IgD-negative memory B cell (primary cell): ENCODE measurements around the gene PM20D1. TPM values are rescaled to one million over a fixed set of nuclear protein-coding genes. Genes with fewer than 3 reads are reported as not detected.
A peak's percentile ranks its signal among the peaks of the same experiment; 100 is the strongest.

Source experiments
- H3K27ac Mint-ChIP-seq, 3 donors: one replicate each; pipeline ENCODE4 v1.8.0; 2020 to 2022; ENCODE audit warnings: mild to moderate bottlenecking in 3 of 3, mixed read lengths in 3 of 3, moderate library complexity in 1 of 3
- H3K27me3 Mint-ChIP-seq: one replicate; pipeline ENCODE4 v1.8.0; 2021; ENCODE audit warnings: mixed read lengths
- H3K36me3 Mint-ChIP-seq: one replicate; pipeline ENCODE4 v1.8.0; 2020; ENCODE audit warnings: mild to moderate bottlenecking, mixed read lengths
- H3K4me1 Mint-ChIP-seq, 3 donors: one replicate each; pipeline ENCODE4 v1.8.0; 2020 to 2022; ENCODE audit warnings: mixed read lengths in 3 of 3, mild to moderate bottlenecking in 1 of 3
- H3K4me3 Mint-ChIP-seq, 4 donors: one replicate each; pipeline ENCODE4 v1.8.0; 2020 to 2022; ENCODE audit warnings: mild to moderate bottlenecking in 4 of 4, mixed read lengths in 4 of 4, moderate library complexity in 3 of 4
- H3K9me3 Mint-ChIP-seq, 3 donors: one replicate each; pipeline ENCODE4 v1.8.0; 2020 to 2021; ENCODE audit warnings: mixed read lengths in 3 of 3, mild to moderate bottlenecking in 1 of 3
- polyA plus RNA-seq: library from polyadenylated mRNA; unstranded; fragments of 300-500 nt; fragmentation: Illumina TruSeq; gene quantifications from one replicate; pipeline ENCODE4 v1.2.3, GENCODE V29; 2021

Gene PM20D1
- polyA plus RNA-seq, 1 donor from 2014 or later = 2.0 TPM

DNA sequence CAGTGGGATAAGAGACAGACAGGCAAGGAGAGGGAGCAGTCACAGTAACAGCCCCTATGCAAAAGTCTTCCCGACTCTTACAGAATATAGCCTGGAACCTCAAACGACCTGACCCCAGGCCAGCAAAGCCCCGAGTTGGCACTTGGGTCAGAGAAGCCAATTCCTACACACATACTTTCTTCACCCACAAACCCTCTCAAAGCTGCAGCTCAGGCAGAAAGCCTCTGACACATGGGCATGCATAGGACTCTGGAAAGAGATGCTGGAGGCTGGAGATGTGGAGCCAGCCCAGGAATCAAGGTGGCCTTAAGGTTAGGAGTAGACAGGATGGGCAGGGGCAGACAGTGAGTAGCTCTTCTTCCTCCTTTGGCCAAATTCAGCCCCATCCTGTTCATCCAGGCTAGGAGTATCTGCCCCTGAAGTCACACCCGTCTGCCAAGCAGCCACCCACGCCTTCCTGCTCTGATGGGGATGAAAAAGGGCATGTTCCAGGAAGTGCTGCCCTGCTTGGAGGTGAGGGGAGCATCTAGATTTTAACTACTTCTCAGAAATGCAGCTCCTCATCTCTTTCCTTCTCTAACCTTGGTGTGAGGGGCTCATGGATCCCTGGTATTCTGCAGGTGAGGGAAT is 44.7 kb downstream of the PM20D1 start:
- H3K4me3 Mint-ChIP-seq = peak overlapping the region in 1 of 4 donors; percentile 10
- no peaks in the 10 kb centered on the region for H3K27me3 Mint-ChIP-seq
- no peaks in the 10 kb centered on the region for H3K9me3 Mint-ChIP-seq
- peaks cover 4% of the 10 kb centered on the region for H3K36me3 Mint-ChIP-seq
- H3K27ac Mint-ChIP-seq = peak overlapping the region in 1 of 3 donors; percentile 49
- peaks cover 25 to 39% (median 30%) of the 10 kb centered on the region in 3 donors for H3K4me1 Mint-ChIP-seq

DNA sequence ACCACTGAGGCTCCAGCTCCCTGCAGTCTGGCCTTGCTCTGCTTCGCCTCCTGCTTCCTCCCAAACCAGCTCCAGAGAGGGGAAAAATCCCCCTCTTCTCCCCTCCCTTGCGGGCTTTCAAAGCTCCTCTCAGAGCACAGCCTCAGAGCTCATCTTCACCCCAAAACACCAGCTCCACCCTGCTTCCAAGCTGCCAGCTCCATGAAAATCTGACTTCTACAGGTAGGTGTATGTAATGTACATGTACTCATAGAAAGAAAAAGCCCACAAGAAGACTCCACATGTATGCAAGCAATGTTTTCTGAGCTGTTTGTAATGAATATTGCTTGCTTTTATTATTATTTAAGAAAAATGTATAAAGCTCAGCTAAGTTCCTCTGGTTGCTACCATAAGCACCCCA is 45.3 kb downstream of the PM20D1 start:
- H3K9me3 Mint-ChIP-seq = no peaks in the 10 kb centered on the region
- peaks cover 6% of the 10 kb centered on the region for H3K36me3 Mint-ChIP-seq
- peak overlapping the region in 1 of 3 donors; percentile 3 for H3K27ac Mint-ChIP-seq
- H3K4me3 Mint-ChIP-seq = peak overlapping the region in 1 of 4 donors; percentile 27
- no peaks in the 10 kb centered on the region for H3K27me3 Mint-ChIP-seq
- peaks cover 25 to 39% (median 26%) of the 10 kb centered on the region in 3 donors for H3K4me1 Mint-ChIP-seq

- Mint-ChIP-seq H3K4me1 (peaks cover 23 to 33% (median 25%) of the 10 kb centered on the region in 3 donors), H3K27me3 (no peaks in the 10 kb centered on the region), H3K27ac (no peak overlapping the region), H3K36me3 (peaks cover 6% of the 10 kb centered on the region), H3K9me3 (no peaks in the 10 kb centered on the region), H3K4me3 (no peak overlapping the region)
Measured at GRCh38 chr1:205803986-205804385, 45.9 kb downstream of the PM20D1 start.

DNA sequence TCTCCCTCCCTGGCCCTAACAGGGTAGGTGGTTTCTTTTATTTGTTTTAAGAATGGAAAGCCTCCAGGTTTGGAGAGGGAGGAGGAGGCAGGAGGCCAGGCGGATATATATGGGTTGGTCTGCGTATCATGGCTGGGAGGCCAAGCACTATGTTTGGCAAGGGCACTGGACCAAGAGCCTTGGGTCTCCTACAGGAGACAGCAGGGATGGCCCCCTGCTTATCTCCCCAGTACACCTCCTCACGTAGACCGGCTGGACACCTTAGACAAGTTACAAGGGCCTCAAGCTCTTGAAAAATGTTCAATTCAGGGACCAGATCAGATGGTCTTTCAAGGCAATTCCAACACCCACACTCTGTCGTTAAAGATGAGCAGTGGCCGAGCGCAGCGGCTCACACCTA is 47.9 kb downstream of the PM20D1 start:
- Mint-ChIP-seq H3K4me3 (no peak overlapping the region), H3K36me3 (peaks cover 6% of the 10 kb centered on the region), H3K4me1 (peaks cover 13 to 19% (median 16%) of the 10 kb centered on the region in 3 donors), H3K27ac (no peak overlapping the region), H3K27me3 (no peaks in the 10 kb centered on the region), H3K9me3 (no peaks in the 10 kb centered on the region)

DNA sequence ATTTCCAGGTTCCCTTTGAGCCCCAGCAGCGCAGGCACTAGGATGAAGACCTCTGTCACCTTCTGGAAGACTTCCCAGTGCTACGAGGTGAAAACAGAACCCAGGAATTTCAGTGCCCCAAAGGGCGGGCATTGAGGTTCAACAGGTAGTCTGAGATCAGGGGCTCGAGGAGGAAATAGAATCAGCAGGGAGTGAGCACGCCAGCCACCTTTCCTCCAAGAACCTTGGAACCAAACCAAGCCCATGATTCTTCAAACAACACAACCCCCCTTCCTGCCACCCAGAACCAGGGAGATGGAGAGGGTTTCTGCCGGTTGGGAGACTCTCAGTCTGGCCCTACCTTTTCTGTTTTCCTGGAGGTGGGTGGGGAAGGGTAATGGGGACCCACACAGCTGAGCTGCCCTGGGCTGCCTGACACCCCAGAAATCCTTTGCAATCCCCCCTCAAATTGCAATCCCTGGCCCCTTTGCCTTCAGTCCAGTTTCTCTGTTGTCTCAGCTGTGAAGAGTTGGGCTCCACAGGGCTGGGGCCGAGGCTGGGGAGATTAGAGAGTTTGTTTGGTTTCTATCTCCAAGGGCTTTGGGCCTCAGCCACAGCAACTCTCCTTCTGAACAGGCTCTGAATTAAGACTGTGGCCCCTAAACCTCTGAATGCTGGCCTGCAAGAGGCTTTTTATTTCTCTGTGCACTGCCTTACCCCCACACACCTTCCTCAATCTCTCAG is 48.8 kb downstream of the PM20D1 start:
- Mint-ChIP-seq H3K4me1 (peaks cover 9 to 14% (median 13%) of the 10 kb centered on the region in 3 donors), H3K36me3 (peaks cover 6% of the 10 kb centered on the region), H3K27ac (peak overlapping the region in 1 of 3 donors; percentile 71), H3K27me3 (no peaks in the 10 kb centered on the region), H3K4me3 (peak overlapping the region in 1 of 4 donors; percentile 30), H3K9me3 (no peaks in the 10 kb centered on the region)

GRCh38 chr1:205800427-205800826 is 49.5 kb downstream of the PM20D1 start:
- Mint-ChIP-seq H3K4me1 (peaks cover 6 to 7% (median 6%) of the 10 kb centered on the region in 3 donors), H3K9me3 (no peaks in the 10 kb centered on the region), H3K36me3 (peaks cover 6% of the 10 kb centered on the region), H3K27ac (no peak overlapping the region), H3K27me3 (no peaks in the 10 kb centered on the region), H3K4me3 (no peak overlapping the region)

DNA sequence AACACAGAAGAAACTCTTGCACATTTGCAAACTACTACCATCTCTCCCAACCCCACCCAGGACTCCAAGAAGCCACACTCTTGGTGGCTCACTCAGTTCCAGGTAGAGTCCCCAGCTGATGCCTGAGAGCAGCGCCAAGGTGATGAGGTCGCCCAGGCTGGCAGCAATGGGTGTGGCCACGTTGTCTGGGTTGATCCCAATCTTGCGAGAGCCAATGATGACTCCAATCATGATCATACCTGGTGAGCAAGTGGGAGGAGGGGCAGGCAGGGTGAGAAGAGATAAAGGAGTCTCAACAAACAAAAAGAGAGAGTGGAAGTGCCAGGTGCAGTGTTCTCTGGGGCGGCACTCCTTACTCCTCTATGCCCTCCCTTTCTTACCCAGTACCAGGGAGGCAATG is 51.4 kb downstream of the PM20D1 start:
- Mint-ChIP-seq H3K27me3 (no peaks in the 10 kb centered on the region), H3K4me3 (no peak overlapping the region), H3K4me1 (peaks cover 13 to 16% (median 14%) of the 10 kb centered on the region in 3 donors), H3K36me3 (peaks cover 11% of the 10 kb centered on the region), H3K27ac (no peak overlapping the region), H3K9me3 (no peaks in the 10 kb centered on the region)

DNA sequence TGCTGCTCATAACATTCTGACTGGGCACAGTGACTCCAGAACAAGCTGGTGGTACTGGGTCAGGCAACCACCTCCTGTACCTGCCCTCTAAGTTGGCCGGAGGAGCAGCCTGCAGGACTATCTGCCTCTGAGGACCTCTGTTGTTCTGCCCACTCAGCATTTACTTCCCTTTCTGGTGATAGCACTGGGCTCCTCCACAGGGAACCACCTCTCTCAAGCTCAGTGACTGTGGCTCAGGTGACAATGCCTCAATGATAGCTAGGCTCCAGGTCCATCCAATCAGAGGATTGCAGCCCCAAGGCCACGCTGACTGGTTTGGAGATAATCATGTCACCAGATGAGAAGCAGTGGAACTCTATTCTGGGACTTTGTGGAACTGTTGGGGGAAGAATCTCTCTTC is 52.8 kb downstream of the PM20D1 start:
- H3K27ac Mint-ChIP-seq = no peak overlapping the region

DNA sequence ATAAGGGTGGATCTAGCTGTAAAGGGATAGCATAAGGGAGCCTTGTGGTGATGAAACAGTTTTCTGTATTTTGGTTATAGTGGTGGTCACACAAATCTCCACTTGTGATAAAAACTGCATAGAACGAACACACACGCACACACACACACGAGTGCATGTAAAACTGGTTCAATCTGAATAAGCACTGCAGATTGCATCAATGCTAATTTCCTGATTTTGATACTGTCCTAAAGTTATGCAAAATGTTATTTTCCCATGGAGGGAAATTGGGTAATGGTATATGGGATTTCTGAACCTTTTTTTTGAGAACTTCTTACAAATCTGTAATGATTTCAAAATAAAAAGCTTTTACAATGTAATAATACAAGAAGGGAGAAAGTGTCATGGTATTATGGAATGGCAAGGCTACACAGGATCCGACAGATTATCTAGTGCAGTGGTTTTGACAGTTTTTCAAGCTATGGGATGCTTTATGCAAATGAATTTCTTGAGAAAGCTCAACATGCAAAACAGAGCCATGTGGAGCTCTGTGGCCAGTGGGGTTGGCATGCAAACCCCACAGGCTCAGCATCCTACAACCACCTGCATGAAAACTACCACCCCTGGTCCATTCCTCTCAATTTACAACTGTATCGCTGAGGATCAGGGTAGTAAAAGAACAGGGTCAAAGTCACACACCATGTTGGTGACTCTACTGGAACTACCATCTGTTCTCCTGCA is 55.8 kb downstream of the PM20D1 start:
- peaks cover 9% of the 10 kb centered on the region for H3K36me3 Mint-ChIP-seq
- H3K27me3 Mint-ChIP-seq = no peaks in the 10 kb centered on the region
- no peak overlapping the region for H3K27ac Mint-ChIP-seq
- H3K4me3 Mint-ChIP-seq = peak overlapping the region in 2 of 4 donors; percentile 30 to 36
- no peaks in the 10 kb centered on the region for H3K9me3 Mint-ChIP-seq
- peaks cover 20 to 24% (median 23%) of the 10 kb centered on the region in 3 donors for H3K4me1 Mint-ChIP-seq

More for the DNA sequence above, 52.8 kb downstream of the PM20D1 start:
- Mint-ChIP-seq H3K9me3 (no peaks in the 10 kb centered on the region), H3K4me3 (no peak overlapping the region), H3K36me3 (peaks cover 11% of the 10 kb centered on the region), H3K27me3 (no peaks in the 10 kb centered on the region), H3K4me1 (peaks cover 20 to 21% (median 21%) of the 10 kb centered on the region in 3 donors)

- Mint-ChIP-seq H3K36me3 (peaks cover 9% of the 10 kb centered on the region), H3K9me3 (no peaks in the 10 kb centered on the region), H3K4me1 (peaks cover 20 to 24% (median 23%) of the 10 kb centered on the region in 3 donors), H3K27me3 (no peaks in the 10 kb centered on the region), H3K4me3 (peak overlapping the region in 1 of 4 donors; percentile 24), H3K27ac (no peak overlapping the region)
Measured at GRCh38 chr1:205792961-205793673, 56.8 kb downstream of the PM20D1 start.

GRCh38 chr1:205792481-205792881 is 57.5 kb downstream of the PM20D1 start:
- Mint-ChIP-seq H3K4me1 (peaks cover 20 to 24% (median 23%) of the 10 kb centered on the region in 3 donors), H3K4me3 (no peak overlapping the region), H3K27me3 (no peaks in the 10 kb centered on the region), H3K27ac (peak overlapping the region in 1 of 3 donors; percentile 33), H3K9me3 (no peaks in the 10 kb centered on the region), H3K36me3 (peaks cover 9% of the 10 kb centered on the region)

DNA sequence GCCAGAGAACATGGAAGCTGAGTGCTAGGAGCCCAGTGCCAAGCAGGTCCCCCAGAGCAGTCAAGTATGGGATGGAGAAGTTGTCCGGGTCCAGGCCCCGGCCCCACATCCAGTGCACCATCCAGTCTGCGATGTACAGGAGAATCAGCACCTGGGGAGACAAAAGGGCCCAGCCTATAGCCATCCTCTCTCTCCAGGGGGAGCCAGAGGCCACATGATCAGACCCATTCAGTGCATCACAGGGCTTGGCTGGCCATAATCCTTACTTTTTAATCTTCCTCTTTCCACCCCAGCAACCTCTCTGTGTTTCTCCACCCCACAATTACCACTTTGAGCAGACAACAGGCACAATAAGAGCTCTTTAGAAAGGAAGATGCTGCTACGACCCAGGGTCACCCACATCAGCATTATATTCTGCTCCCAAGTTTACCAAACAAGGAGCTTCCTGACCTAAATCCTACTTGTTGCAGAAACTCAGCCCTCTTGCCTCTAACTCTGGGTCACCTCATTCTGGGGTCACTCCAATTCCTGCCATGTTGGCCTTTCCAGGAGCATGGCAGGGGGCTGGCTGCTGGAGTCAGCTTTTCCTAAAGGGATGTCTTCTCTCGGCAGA is 58.3 kb downstream of the PM20D1 start:
- Mint-ChIP-seq H3K4me3 (no peak overlapping the region), H3K9me3 (no peaks in the 10 kb centered on the region), H3K27me3 (no peaks in the 10 kb centered on the region), H3K36me3 (peaks cover 6% of the 10 kb centered on the region), H3K27ac (peak overlapping the region in 2 of 3 donors; percentile 33 to 50), H3K4me1 (peaks cover 20 to 24% (median 23%) of the 10 kb centered on the region in 3 donors)

GRCh38 chr1:205787287-205787916 is 62.5 kb downstream of the PM20D1 start:
- H3K9me3 Mint-ChIP-seq = no peaks in the 10 kb centered on the region
- H3K36me3 Mint-ChIP-seq = no peaks in the 10 kb centered on the region
- no peak overlapping the region for H3K27ac Mint-ChIP-seq
- H3K4me1 Mint-ChIP-seq = peaks cover 0 to 5% (median 2%) of the 10 kb centered on the region in 3 donors
- H3K4me3 Mint-ChIP-seq = no peak overlapping the region
- H3K27me3 Mint-ChIP-seq = no peaks in the 10 kb centered on the region

DNA sequence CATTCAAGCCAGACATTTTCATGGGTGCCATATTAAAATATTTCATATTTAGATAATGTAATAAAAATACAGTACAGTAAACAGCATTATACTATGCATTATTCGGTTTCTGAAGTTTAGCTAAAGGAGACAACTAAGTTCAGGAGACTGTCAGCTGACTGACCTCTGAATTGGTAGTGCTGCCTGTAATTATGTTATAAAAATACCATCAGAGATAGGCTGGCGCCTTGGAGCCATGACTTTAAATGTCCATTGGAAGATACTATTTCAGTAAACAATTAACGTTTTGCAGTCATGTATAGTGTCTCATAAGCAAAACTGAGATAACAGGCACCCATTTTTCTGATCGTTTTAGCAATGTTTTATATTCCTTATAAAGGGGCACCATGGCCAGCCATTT is 63.3 kb downstream of the PM20D1 start:
- H3K27ac Mint-ChIP-seq = peak overlapping the region in 1 of 3 donors; percentile 53
- peaks cover 0 to 2% (median under 1%) of the 10 kb centered on the region in 3 donors for H3K4me1 Mint-ChIP-seq
- no peaks in the 10 kb centered on the region for H3K27me3 Mint-ChIP-seq
- no peaks in the 10 kb centered on the region for H3K36me3 Mint-ChIP-seq
- H3K4me3 Mint-ChIP-seq = no peak overlapping the region
- no peaks in the 10 kb centered on the region for H3K9me3 Mint-ChIP-seq
